Tibial nerve (tissue), 3 donors: ENCODE measurements around the gene LELP1.

Experiments
- CTCF ChIP-seq, 5 experiments: fragments of 200-600 bp in 3 of 5; fragments of 450-650 bp in 2 of 5; sonication (generic) in 3 of 5; IDR thresholded peaks; one replicate each; pipeline ENCODE4 v1.5.1; 2016 to 2019; ENCODE audit warnings: antibody characterized with exemption in 5 of 5, mild to moderate bottlenecking in 3 of 5, moderate library complexity in 2 of 5
- POLR2A ChIP-seq, 2 donors: fragments of 450-650 bp; IDR thresholded peaks; one replicate each; pipeline ENCODE4 v1.6.1; 2017; ENCODE audit warnings: antibody characterized with exemption in 2 of 2, mild to moderate bottlenecking in 2 of 2, moderate library complexity in 2 of 2

- TF ChIP-seq CTCF (IDR thresholded peaks at IDR 0.05): no peak
- no peak for TF ChIP-seq POLR2A (IDR thresholded peaks at IDR 0.05)
These were observed 42.2 kb downstream of the LELP1 start for GRCh38 chr1:153245466-153245865.
